IPS-20b (cell line): ENCODE results near the gene SLC7A7.

Experiments
- H3K27ac ChIP-seq: one replicate; pipeline ENCODE4 v1.5.1; 2013; ENCODE audit warnings: low read length
- H3K27me3 ChIP-seq: 2 replicates; pipeline ENCODE4 v1.6.1; 2013; ENCODE audit warnings: mild to moderate bottlenecking, low read length, inconsistent platforms; ENCODE audit not compliant: insufficient read depth
- H3K36me3 ChIP-seq: 2 replicates; pipeline ENCODE4 v1.6.1; 2013; ENCODE audit warnings: low read depth, mild to moderate bottlenecking, inconsistent platforms, low read length, moderate library complexity; ENCODE audit not compliant: insufficient read depth
- H3K4me1 ChIP-seq: 2 replicates; pipeline ENCODE4 v1.6.1; 2013; ENCODE audit warnings: mild to moderate bottlenecking, control low read depth, inconsistent platforms, low read length, moderate library complexity; ENCODE audit not compliant: insufficient read depth
- H3K4me3 ChIP-seq: 2 replicates; pipeline ENCODE4 v1.5.1; 2013; ENCODE audit warnings: mild to moderate bottlenecking, low read length, inconsistent platforms
- H3K9ac ChIP-seq: 2 replicates; pipeline ENCODE4 v1.6.1; 2013; ENCODE audit warnings: low read depth, mild to moderate bottlenecking, inconsistent platforms, low read length, moderate library complexity
- H3K9me3 ChIP-seq: 2 replicates; pipeline ENCODE4 v1.6.1; 2013; ENCODE audit warnings: mild to moderate bottlenecking, low read depth, low read length, inconsistent platforms; ENCODE audit not compliant: insufficient read depth

The SLC7A7 gene

GRCh38 chr14:22774011-22774706 lies 41.1 kb downstream of the SLC7A7 start:
- H3K27ac ChIP-seq = no peak overlapping the region
- no peaks in the 10 kb centered on the region for H3K9me3 ChIP-seq
- H3K4me1 ChIP-seq = no peaks in the 10 kb centered on the region
- peaks cover 45% of the 10 kb centered on the region for H3K36me3 ChIP-seq
- H3K27me3 ChIP-seq = no peaks in the 10 kb centered on the region
- no peak overlapping the region for H3K4me3 ChIP-seq
- H3K9ac ChIP-seq = no peak overlapping the region

- Histone ChIP-seq H3K36me3 (peaks cover 51% of the 10 kb centered on the region), H3K9me3 (no peaks in the 10 kb centered on the region), H3K9ac (no peak overlapping the region), H3K27ac (no peak overlapping the region), H3K4me3 (no peak overlapping the region), H3K4me1 (no peaks in the 10 kb centered on the region), H3K27me3 (no peaks in the 10 kb centered on the region)
Observed at GRCh38 chr14:22773162-22774010, 41.8 kb downstream of the SLC7A7 start.

- Histone ChIP-seq H3K4me1 (no peaks in the 10 kb centered on the region), H3K4me3 (no peak overlapping the region), H3K9ac (no peak overlapping the region), H3K27ac (no peak overlapping the region), H3K27me3 (no peaks in the 10 kb centered on the region), H3K9me3 (no peaks in the 10 kb centered on the region), H3K36me3 (peaks cover 57% of the 10 kb centered on the region)
Observed at GRCh38 chr14:22772725-22773124, 42.5 kb downstream of the SLC7A7 start.

GRCh38 chr14:22770481-22771187 lies 44.6 kb downstream of the SLC7A7 start:
- H3K36me3 ChIP-seq = peaks cover 58% of the 10 kb centered on the region
- H3K27ac ChIP-seq = no peak overlapping the region
- no peak overlapping the region for H3K9ac ChIP-seq
- H3K4me1 ChIP-seq = no peaks in the 10 kb centered on the region; the same call in 1 of the 2 replicates
- no peak overlapping the region for H3K4me3 ChIP-seq
- H3K27me3 ChIP-seq = no peaks in the 10 kb centered on the region
- no peaks in the 10 kb centered on the region for H3K9me3 ChIP-seq

GRCh38 chr14:22769369-22769768 lies 45.9 kb downstream of the SLC7A7 start:
- Histone ChIP-seq H3K27ac (no peak overlapping the region), H3K27me3 (no peaks in the 10 kb centered on the region), H3K4me1 (no peaks in the 10 kb centered on the region; the same call in 1 of the 2 replicates), H3K4me3 (no peak overlapping the region), H3K9me3 (no peaks in the 10 kb centered on the region), H3K36me3 (peaks cover 58% of the 10 kb centered on the region), H3K9ac (no peak overlapping the region)

- H3K4me1 ChIP-seq = no peaks in the 10 kb centered on the region; the same call in 1 of the 2 replicates
- H3K27ac ChIP-seq = no peak overlapping the region
- no peaks in the 10 kb centered on the region for H3K27me3 ChIP-seq
- H3K9me3 ChIP-seq = no peaks in the 10 kb centered on the region
- peaks cover 57% of the 10 kb centered on the region for H3K36me3 ChIP-seq
- no peak overlapping the region for H3K4me3 ChIP-seq
- no peak overlapping the region for H3K9ac ChIP-seq
Observed at GRCh38 chr14:22768947-22769346, 46.3 kb downstream of the SLC7A7 start.

- Histone ChIP-seq H3K4me1 (no peaks in the 10 kb centered on the region; the same call in 1 of the 2 replicates), H3K9ac (peak overlapping the region; percentile 92), H3K27ac (no peak overlapping the region), H3K27me3 (no peaks in the 10 kb centered on the region), H3K9me3 (0 out of 2 replicates have a peak, but pooled peaks cover under 1% of the 10 kb centered on the region), H3K4me3 (peak overlapping the region; percentile 90), H3K36me3 (peaks cover 40% of the 10 kb centered on the region)
Observed at GRCh38 chr14:22767323-22767589, 48.0 kb downstream of the SLC7A7 start.

GRCh38 chr14:22766457-22767322 lies 48.5 kb downstream of the SLC7A7 start, which contains the start of gene OXA1L:
Gene OXA1L, plus strand, starts transcription at chr14:22766688. Its CDS starts 14 bp downstream, at chr14:22766702.
- Histone ChIP-seq H3K4me3 (peak within 1 kb of the TSS; percentile 90), H3K36me3 (peaks cover 38% of the 10 kb centered on the region), H3K27me3 (no peaks in the 10 kb centered on the region), H3K9ac (peak within 1 kb of the TSS; percentile 92), H3K27ac (peak within 1 kb of the TSS; percentile 75), H3K4me1 (no peaks in the 10 kb centered on the region; the same call in 1 of the 2 replicates), H3K9me3 (peaks cover 6% of the 10 kb centered on the region; the same call in 1 of the 2 replicates)

GRCh38 chr14:22764382-22764781 lies 50.9 kb downstream of the SLC7A7 start:
- H3K4me3 ChIP-seq = no peak overlapping the region

GRCh38 chr14:22761734-22762133 lies 53.5 kb downstream of the SLC7A7 start:
- H3K27ac ChIP-seq = no peak overlapping the region
- H3K36me3 ChIP-seq = no peaks in the 10 kb centered on the region
- H3K9me3 ChIP-seq = peaks cover 7% of the 10 kb centered on the region; the same call in 1 of the 2 replicates
- no peak overlapping the region for H3K4me3 ChIP-seq
- no peaks in the 10 kb centered on the region for H3K4me1 ChIP-seq
- no peaks in the 10 kb centered on the region for H3K27me3 ChIP-seq
- H3K9ac ChIP-seq = no peak overlapping the region

More at GRCh38 chr14:22764382-22764781, 50.9 kb downstream of the SLC7A7 start:
- H3K27ac ChIP-seq = no peak overlapping the region
- H3K36me3 ChIP-seq = peaks cover 15% of the 10 kb centered on the region
- H3K27me3 ChIP-seq = no peaks in the 10 kb centered on the region
- no peak overlapping the region for H3K9ac ChIP-seq
- no peaks in the 10 kb centered on the region; the same call in 1 of the 2 replicates for H3K4me1 ChIP-seq
- peaks cover 7% of the 10 kb centered on the region; the same call in 1 of the 2 replicates for H3K9me3 ChIP-seq
